C4-2B (cell line): ENCODE data around the gene NAV1.

Source experiments
- ZFX ChIP-seq: fragments of 450-650 bp; IDR thresholded peaks from 2 replicates; pipeline ENCODE4 v1.6.1; 2017
- TF ChIP-seq, protein P1 (sequence below): fragments of 450-650 bp; conservative IDR thresholded peaks from 2 replicates; pipeline ENCODE4 v1.5.1; 2017; ENCODE audit warnings: mild to moderate bottlenecking

DNA sequence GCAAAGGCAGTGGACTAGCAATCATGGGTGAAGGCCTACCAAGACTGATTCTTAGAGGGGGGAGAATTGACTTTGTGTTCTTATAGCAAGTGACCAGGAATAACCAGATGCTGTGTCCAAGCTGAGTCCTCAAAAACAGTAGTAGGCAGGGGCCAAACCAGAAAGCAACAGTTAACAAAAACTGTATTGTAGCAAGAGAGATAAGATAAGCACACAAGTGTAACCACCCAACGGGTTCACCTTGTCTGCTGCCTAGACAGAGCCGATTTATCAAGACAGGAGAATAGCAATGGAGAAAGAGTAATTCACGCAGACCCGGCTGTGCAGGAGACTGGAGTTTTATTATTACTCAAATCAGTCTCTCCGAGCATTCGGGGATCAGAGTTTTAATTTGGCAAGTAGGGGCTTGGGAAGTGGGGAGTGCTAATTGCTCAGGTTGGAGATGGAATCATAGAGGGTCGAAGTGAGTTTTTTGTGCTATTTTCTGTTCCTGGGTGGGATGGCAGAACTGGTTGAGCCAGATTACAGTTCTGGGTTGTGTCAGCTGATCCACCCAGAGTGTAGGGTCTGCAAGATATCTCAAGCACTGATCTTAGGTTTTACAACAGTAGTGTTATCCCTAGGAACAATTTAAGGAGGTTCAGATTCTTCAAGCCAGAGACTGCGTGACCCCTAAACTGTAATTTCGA, 23.7 kb upstream of the NAV1 start:
- TF ChIP-seq, protein P1, sequence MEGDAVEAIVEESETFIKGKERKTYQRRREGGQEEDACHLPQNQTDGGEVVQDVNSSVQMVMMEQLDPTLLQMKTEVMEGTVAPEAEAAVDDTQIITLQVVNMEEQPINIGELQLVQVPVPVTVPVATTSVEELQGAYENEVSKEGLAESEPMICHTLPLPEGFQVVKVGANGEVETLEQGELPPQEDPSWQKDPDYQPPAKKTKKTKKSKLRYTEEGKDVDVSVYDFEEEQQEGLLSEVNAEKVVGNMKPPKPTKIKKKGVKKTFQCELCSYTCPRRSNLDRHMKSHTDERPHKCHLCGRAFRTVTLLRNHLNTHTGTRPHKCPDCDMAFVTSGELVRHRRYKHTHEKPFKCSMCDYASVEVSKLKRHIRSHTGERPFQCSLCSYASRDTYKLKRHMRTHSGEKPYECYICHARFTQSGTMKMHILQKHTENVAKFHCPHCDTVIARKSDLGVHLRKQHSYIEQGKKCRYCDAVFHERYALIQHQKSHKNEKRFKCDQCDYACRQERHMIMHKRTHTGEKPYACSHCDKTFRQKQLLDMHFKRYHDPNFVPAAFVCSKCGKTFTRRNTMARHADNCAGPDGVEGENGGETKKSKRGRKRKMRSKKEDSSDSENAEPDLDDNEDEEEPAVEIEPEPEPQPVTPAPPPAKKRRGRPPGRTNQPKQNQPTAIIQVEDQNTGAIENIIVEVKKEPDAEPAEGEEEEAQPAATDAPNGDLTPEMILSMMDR: no peak
- no peak for TF ChIP-seq ZFX
